A549 (cell line): ENCODE measurements around the gene C2orf72.

Experiments
- RFX5 ChIP-seq: fragments of 450-650 bp; IDR thresholded peaks from 2 replicates; pipeline ENCODE4 v1.7.1; 2014; ENCODE audit warnings: antibody characterized with exemption, mild to moderate bottlenecking, moderate library complexity
- ZFP36 ChIP-seq: fragments of 450-650 bp; IDR thresholded peaks from 2 replicates; pipeline ENCODE4 v1.6.1; 2014; ENCODE audit warnings: borderline replicate concordance; ENCODE audit not compliant: partially characterized antibody

DNA sequence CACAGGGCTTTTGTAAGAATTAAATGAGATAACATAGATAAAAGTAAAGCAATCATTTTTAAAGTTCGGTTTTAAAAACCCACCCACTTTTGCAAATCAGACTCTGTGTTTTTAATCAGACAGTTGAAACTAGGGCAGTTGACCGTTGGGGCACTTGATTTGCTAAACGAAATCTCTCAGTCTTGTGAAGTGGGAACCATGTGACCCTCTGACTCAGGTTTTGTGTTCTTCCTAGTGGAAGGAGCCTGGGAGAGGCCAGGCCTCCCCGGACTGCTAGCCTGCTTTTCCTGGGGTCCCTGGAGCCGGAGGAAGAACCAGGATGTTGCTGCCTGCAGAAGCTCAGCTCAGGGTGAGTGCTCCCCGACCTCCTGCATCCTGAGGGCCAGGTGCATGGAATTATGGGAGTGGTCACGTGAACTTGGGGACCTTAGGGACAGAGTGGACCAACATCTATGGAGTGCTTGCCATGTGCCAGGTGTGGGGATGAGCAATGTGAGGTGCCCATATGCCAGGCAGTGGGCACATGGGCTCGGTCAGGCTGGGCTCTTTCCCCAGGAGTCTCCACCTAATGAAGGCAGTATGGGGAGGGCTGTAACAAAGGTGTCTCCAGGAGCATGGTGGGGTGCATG, 3.9 kb downstream of the C2orf72 start:
- no peak for TF ChIP-seq ZFP36
- TF ChIP-seq RFX5 = no peak
